Tibial nerve (tissue), 4 donors: ENCODE results near the gene SPATA13.

Experiments used
- EP300 ChIP-seq, 2 donors: sonication (generic); formaldehyde crosslinking; IDR thresholded peaks; one replicate each; pipeline ENCODE4 v1.6.1; 2017; ENCODE audit warnings: antibody characterized with exemption in 2 of 2, mild to moderate bottlenecking in 1 of 2
- POLR2A ChIP-seq, 2 donors: fragments of 450-650 bp; IDR thresholded peaks; one replicate each; pipeline ENCODE4 v1.6.1; 2017; ENCODE audit warnings: antibody characterized with exemption in 2 of 2, mild to moderate bottlenecking in 2 of 2, moderate library complexity in 2 of 2
- TF ChIP-seq, protein P1 (sequence below), 5 experiments: fragments of 200-600 bp in 3 of 5; fragments of 450-650 bp in 2 of 5; sonication (generic) in 3 of 5; IDR thresholded peaks; one replicate each; pipeline ENCODE4 v1.5.1; 2016 to 2019; ENCODE audit warnings: antibody characterized with exemption in 5 of 5, mild to moderate bottlenecking in 3 of 5, moderate library complexity in 2 of 5

DNA sequence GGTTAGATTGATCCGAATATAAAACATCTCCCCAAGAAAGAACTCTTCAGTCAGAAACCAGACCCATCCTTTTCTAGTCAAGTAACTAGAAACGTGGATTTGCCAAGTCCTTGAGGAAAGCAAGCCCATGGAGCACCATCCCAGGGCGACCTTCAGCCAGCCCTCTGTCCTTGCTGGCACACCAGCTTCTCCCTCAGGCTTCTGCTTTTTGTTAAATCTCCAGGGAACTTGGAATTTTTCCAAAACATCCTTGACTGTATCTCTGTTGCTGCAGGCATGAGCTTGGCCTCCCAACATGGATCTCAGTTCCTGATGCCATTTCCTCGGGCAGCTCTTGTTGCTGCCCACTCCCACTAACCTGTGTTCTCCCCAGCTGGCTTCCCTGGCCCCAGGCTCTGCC lies 121.7 kb downstream of the SPATA13 start:
- TF ChIP-seq, protein P1, sequence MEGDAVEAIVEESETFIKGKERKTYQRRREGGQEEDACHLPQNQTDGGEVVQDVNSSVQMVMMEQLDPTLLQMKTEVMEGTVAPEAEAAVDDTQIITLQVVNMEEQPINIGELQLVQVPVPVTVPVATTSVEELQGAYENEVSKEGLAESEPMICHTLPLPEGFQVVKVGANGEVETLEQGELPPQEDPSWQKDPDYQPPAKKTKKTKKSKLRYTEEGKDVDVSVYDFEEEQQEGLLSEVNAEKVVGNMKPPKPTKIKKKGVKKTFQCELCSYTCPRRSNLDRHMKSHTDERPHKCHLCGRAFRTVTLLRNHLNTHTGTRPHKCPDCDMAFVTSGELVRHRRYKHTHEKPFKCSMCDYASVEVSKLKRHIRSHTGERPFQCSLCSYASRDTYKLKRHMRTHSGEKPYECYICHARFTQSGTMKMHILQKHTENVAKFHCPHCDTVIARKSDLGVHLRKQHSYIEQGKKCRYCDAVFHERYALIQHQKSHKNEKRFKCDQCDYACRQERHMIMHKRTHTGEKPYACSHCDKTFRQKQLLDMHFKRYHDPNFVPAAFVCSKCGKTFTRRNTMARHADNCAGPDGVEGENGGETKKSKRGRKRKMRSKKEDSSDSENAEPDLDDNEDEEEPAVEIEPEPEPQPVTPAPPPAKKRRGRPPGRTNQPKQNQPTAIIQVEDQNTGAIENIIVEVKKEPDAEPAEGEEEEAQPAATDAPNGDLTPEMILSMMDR (IDR thresholded peaks at IDR 0.05): no peak
- TF ChIP-seq POLR2A (IDR thresholded peaks at IDR 0.05): no peak
- no peak for TF ChIP-seq EP300 (IDR thresholded peaks at IDR 0.05)
